AML-193 (cell line): ENCODE results near the gene ANKRD13D.

ENCODE experiments used
- DNase-seq, 2 experiments: peaks; one replicate each; lab custom pipeline; 2025; lab: John Stamatoyannopoulos, UW

Gene ANKRD13D

GRCh38 chr11:67302571-67303131 is 13.5 kb downstream of the ANKRD13D start:
- peak; percentile 32 to 36 for DNase-seq

GRCh38 chr11:67303132-67303834 is 14.2 kb downstream of the ANKRD13D start, which contains the start of gene SSH3:
Gene SSH3, plus strand, starts transcription at chr11:67303530. Its CDS starts 96 bp downstream, at chr11:67303626.
- peak; percentile 38 to 40 for DNase-seq

DNA sequence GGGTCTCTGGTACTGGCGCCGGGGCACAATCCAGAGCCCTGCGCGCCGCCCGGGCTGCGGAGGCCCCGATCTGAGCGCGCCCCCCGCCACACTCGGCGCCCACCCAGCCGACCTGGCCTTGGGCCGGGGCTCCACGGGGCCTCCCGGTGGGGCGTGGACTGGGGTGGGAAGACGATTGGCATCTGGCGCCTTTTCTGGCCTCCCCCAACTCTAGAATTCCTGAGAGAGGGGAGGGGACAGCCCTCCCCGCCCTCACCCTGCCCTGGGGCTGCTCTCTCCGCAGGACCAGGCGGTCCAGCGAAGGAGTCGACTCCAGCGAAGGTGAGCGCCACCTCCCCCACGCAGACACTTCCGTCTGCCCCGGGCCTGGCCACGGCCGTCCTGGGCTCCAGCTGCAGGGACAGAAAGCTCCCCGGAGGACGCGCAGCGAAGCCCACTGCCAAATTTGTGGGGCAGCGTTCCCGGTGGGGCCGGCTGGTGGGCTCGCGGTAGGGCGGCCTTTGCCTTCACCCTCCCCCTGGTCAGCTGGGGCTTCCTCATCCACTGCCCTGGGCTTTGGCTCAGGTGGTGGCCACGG is 14.8 kb downstream of the ANKRD13D start:
- no peak for DNase-seq

DNA sequence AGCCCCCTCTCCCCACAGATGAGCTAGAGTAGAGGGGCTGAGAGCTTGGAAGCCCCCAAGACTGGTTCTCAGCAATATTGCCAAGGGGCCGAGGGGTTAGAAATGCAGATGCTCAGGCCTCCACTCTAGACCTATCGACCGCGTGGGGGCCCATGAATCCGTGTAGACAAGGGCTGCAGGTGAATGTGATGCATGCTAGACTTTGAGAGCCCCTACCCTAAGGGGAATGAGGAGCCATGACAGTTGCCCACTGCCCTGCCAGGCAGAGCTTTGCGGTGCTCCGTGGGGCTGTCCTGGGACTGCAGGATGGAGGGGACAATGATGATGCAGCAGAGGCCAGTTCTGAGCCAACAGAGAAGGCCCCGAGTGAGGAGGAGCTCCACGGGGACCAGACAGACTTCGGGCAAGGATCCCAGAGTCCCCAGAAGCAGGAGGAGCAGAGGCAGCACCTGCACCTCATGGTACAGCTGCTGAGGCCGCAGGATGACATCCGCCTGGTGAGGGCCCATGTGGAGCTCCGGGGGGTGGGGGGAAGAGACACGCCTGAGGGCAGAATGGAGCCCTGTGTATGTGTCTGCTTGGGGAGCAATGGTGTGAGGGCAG is 15.5 kb downstream of the ANKRD13D start:
- no peak for DNase-seq

- no peak for DNase-seq
Observed at GRCh38 chr11:67306769-67307544, 17.9 kb downstream of the ANKRD13D start.

- no peak for DNase-seq
Observed at GRCh38 chr11:67307545-67308001, 18.5 kb downstream of the ANKRD13D start.

DNA sequence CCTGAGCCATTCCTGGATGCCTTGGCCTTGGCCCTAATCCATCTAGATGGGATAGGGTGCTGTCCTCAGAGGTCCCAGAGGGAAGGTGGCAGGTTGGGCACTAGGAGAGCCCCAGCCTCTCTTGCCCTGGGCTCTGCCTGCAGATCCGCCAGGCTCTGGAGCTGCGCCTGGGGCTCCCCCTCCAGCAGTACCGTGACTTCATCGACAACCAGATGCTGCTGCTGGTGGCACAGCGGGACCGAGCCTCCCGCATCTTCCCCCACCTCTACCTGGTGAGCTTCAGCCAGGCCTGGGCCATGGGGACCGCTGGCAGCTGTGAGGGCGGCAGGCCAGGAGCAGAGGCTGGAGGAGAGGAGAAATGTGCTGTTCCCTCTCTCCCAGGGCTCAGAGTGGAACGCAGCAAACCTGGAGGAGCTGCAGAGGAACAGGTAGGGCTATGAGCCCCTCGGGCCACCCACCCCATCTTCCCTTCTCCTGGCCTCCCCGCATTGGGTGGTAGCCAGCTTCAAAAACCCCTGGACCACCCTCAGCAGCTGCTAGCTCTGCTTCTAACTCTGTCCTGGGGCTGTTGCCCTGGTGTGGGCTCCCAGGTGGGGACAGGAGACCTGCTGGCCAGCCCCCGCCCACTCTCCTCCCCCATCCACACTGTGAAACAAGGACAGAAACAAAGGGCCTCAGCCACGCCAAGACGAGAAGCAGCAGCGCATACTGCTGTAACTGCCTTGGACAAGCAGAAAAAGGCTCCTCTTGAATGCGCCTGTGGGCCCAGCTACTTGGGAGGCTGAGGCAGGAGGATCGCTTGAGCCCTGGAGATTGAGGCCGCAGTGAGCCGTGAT is 19.1 kb downstream of the ANKRD13D start:
- no peak for DNase-seq

GRCh38 chr11:67309166-67309565 is 20.1 kb downstream of the ANKRD13D start:
- no peak for DNase-seq

DNA sequence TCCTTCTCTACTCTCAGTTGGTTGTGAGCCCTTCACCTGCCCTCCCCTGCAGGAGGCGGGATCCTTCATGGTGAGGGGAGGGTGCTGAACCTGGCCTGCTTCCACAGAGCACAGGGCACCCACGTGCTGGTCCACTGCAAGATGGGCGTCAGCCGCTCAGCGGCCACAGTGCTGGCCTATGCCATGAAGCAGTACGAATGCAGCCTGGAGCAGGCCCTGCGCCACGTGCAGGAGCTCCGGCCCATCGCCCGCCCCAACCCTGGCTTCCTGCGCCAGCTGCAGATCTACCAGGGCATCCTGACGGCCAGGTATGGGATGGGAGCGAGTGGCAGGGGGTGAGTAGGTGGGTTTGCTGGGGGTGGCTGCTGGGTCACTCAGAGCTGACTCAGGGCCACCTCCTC is 20.6 kb downstream of the ANKRD13D start:
- no peak for DNase-seq

DNA sequence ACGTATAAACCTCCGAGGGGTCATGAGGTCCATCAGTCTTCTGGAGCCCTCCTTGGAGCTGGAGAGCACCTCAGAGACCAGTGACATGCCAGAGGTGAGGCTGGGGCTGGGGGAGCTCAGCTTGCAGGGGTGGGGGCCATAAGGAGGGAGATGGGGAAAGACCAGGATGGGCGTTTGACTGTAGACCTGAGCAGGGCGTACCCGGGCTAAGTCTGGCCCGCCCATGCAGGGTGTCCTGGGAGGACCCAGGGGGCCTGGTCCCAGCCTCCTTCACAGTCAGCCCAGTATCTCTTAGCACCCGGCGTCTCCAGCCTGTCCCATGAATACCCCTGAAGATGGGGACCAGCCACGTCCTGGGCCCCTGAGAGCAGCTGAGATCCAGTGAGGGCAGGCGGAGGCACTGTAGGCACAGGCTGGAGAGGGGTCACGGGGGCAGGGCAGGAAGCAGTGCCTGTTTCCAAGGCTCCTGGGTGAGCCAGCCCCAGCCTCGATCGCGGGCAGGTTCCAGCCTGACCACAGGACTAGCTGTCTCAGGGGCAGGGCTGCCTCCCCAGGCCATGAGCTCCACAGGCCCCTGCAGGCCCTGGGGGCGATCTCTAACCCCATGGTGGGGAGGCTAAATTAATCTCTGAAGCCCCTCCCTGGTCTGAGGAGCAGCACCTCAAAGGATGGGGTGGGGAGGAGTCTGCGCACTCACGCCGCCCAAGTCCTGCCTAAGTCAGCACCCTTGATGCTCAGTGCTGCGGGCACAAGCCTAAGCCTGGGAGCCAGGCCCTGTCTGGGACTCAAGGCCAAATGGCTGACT is 21.3 kb downstream of the ANKRD13D start:
- DNase-seq, result no peak

DNA sequence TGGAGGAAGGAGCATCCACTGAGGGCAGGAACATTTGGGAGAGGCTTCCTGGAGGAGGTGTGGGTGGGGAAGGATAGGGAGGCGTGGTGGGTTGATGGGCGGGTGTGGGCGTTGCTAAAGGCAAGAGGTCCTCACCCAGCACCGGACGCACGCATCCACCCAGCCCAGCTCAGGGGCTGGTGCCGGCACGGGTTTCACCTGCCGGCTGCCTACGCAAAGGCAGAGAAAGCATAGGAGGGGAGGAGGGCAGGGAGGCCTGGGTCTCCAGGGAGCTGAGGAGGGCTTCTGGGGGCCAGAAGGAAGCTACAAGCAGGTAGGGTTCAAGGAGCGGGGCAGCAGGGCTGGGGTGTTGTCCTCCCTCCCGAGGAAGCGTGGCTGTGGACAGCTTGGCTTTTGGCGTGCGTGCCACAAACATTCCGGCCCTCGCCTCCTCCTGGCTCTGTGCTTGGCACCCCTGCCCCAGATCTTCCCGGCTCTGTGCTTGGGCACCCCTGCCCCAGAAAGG is 22.0 kb downstream of the ANKRD13D start:
- DNase-seq, result no peak

GRCh38 chr11:67311556-67312082 is 22.5 kb downstream of the ANKRD13D start:
- DNase-seq, result no peak

DNA sequence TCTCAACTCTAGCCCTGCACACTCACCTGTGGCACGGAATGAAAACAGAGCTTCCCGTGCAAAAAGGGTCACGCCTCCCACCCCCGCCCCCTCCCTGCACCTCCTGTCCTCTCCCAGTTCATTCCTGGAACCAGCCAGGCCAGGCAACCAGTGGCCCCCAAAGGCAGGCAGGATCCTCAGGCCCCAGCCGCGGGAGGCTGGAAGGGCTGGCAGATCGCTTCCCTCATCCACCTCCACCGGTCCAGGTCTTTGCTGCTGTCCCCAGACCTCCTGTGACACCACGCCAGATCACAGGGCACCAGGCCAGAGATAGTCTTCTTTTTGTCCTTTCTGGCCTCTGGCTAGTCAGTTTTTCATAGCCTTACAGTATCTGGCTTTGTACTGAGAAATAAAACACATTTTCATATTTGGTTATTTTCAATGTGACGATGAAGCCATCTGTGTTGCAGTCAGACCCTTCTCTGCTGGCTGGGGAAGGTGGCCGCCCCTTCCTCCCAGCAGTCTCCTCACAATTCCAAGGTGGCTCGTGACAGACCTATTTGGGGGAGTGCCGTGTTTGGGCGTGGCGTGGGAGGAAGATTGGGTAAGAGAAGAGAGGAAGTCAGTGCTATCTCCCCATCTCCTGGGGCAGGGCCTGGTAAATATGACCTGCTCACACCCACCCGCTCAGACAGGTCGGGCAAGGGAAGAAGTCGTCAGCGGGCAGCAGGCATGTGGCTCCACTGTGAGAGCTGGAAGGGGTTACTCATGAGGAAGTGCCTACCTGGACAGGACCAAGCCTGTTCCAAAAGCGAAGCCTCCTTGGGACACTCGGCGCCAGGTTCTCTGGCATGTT is 23.3 kb downstream of the ANKRD13D start:
- DNase-seq, result peak; percentile 35 to 46

DNA sequence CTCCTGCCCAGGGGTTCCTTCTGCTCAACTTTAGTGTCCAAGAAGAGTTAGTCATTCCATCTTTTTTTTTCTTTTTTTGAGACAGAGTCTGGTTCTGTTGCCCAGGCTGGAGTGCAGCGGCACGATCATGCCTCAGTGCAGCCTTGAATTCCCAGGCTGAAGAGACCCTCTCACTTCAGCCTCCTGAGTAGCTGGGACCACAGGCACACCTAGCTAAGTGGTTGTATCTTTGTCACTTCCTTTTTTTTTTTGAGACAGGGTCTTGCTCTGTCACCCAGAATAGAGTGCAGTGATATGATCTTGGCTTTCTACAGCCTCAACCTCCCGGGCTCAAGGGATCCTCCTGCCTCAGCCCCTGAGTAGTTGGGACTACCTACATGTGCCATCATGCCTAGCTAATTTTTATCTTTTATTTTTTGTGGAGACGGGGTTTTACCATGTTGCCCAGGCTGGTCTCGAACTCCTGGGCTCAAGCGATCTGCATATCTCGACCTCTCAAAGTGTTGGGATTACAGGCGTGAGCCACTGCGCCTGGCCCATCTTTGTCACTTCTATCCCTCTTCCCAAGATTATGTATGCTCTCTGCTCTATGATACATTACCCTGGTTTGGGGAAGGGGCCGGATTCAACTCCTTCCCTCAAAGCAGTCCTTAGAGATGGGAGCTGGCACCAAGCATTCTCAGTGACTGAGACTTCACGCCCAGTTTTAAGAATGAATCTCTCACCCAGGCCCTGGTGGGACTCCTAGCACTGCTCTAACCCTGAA is 24.2 kb downstream of the ANKRD13D start:
- DNase-seq, result no peak

DNA sequence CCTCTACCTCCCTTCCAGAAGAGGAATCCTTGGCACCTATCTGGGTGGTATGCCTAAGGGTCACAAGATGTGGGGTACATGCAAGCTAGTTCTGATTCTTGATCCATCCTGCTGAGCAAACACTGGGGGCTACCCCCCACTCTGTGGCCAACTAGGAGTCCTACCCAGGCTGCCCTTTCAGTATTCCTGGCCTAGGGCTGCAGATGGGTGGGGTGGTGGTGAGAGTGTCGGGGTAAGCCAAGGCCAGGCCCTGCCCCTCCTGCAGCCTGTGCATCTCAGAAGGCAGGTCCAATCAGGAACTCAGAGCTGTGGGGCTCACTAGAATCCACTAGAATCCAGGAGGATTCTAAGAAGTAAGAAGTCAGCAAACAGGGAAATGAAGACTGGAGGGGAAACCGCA is 25.1 kb downstream of the ANKRD13D start:
- no peak for DNase-seq

- DNase-seq, result no peak
Observed at GRCh38 chr11:67315325-67315909, 26.3 kb downstream of the ANKRD13D start.

GRCh38 chr11:67316882-67317204 is 27.7 kb downstream of the ANKRD13D start:
- no peak for DNase-seq
